ENCODE results near the gene GRHL3.

GRHL3 gene

DNA sequence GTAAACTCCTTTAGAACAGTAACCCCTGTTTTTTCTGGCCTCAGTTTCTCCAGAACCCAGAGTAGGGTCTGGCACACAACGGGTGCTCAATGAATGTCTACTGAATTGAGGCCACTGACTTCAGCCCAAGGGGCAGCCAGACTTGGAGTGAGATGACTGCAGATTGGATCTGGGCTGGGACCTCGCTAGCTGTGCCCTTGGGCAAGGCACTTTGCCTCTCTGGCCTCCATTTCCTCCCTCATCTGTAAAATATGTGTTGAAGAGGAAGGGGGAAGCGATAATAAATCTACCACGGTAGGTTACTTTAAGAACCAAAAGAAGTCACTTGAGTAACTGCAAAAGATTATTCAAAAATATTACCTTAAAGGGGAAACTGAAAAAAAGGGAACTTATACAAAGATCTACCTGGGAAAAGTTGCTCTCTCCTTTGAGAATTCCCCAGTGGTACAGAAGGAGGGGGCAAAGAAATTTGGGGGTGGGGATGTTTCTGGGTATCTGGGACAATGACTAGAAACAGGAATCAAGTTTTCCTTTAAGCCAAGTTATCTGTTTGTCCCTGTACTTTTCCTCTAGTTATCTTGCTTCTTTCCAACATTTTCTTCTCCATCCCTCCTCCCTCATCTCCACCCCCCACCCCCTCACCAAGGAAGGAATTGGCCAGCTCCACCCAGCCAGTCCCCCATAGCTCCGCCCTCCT is 394 bp upstream of the GRHL3 start:
- DNase-seq (ENCODE audit: low spot score), result no peak

DNA sequence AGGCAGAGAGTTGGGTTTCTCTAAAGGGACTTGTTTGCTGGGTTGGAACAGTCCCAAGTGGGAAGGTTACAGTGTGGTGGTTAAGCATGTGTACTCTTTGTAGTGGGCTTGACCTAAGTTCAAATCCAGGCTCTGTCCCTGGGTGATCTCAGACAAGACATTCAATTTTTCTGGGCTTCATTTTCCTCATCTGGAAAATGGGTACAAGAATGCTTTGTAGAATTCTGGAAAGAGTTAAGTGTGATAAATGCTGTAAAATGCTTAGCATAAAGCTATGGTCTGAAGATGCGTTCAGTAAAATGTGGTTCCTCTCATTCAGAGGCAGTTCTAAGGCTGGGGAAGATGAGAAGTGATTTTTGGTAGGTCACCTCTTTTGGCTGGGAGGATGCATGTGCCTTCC is 805 bp downstream of the GRHL3 start:
- DNase-seq (ENCODE audit: low spot score), result no peak

DNA sequence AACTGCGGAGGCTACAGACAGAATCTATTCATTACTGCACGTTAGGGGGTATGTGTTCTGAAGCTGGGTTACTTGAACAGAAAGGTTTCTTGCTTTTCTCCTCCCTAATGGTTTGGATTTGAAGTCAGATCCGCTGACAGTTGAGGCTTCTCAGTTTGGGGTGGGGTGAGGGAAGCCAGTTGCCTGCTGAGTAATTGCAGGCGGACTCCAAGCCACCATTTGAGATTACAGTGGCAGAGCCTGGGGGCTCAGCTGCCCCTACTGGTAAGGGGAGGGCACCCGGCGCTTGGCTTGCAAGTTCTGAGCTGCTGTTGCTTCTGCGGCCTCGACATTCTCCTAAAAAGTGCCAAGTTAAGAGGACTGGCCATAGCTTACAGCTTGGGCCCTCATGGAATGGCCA is 2.0 kb downstream of the GRHL3 start:
- DNase-seq (ENCODE audit: low spot score), result no peak

DNA sequence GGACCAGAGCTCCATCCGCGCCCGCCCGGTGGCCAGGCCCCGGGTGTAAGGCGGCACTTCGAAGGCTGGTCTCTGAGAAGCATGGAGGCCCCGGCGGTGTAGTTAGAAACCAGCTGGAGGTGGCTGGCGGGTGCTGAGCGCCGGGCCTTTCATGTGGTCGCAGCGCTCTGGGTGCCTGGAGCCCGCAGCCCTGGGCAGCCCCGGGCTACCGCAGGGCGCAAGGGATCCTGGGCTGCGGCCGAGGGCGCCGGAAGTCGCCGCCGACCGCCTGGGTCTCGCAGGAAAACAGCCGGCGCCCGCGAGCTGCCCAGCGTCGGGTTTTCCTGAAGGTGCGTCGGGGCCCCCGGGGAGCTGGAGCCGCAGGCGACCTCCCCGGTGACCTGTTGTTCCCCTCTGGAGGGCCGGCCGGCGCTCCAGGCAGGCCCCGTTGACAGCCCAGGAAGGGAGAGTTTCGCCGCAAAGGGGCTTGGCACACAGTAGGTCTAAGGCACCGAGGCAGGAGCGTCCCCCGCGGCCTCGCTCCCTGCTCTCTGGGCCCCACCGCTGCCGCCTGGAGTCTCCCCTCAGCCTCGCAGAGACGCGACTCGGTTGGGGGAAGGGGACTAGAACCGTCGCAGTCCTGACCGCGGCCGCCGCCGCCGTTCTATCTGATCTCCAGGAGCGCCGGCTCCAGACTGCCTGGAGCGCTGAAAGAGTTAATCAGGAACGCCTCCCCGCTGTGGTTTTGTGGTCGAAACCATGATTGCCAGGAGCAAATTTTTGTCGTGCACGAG is 2.7 kb downstream of the GRHL3 start:
- peak; percentile 82 for DNase-seq (ENCODE audit: low spot score)

DNA sequence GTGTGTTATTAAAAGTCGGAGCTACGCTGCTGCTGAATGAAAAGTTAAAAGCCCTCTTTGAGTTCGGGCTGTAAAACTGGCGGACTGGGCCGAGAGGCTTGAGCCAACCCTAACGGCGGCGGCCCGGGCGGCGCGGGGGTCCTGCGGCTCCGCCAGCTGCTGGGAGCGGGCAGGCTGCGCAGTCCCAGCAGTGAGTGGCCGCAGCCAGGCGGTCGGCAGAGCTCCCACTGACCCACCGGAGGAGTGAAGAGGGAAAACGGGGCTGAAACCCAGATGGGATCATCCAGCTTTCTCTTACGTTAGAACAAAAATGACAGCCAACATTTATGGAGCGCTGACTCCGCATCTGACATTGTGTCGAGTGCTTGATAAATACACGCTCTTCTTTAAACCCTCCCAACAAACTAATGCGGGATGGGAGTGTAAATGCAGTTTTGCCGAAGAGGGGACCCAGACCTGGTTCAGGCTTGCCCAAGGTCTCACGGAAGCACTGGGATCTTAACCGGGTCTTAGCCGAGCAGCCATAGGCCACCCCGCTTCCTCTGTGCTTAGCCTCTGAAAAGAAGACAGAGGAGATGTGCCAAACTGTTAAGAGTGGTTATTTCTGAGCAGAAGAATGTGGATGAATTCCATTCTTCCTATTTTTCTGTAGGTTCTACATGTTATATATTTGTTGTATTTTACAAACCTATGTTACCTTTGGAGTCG is 3.5 kb downstream of the GRHL3 start:
- peak; percentile 29 for DNase-seq (ENCODE audit: low spot score)

DNA sequence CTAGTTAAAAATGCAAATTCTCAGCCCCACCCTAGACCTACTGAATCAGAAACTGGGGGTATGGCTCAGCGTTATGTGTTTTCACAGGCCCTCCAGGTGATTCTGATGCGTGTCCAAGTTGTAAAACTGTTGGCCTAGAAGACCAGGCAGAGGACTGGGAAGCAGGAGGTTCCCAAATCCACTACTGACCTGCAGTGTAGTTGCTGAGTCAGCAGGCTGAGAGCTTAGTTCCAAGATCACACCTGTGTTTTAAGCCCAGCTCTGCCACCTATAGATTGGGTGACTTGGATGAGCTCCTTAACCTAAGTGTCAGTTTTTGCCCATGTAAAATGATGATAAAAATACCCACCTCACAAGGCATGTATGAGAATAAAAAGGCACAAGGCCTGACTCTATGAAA is 4.1 kb downstream of the GRHL3 start:
- no peak for DNase-seq (ENCODE audit: low spot score)

DNA sequence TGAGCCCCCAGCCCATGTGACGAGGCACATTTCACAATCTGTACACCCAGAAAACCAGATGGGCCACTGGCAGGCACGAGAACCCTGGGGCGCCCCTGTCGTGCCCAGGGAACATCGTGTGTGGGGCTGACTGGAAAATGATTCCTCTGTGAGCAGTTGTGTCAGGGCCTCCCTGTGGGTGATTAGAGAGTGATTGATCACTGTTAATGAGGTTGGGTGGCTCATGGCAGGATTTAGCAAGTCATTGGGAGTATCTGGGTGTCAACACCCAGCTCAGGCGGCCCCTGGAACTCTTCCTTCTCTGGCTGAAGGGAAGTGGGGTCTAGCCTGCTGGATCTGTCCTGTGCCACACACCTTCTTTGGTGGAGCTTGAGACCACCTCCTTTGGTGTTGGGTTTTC is 5.7 kb downstream of the GRHL3 start:
- DNase-seq (ENCODE audit: low spot score), result no peak

DNA sequence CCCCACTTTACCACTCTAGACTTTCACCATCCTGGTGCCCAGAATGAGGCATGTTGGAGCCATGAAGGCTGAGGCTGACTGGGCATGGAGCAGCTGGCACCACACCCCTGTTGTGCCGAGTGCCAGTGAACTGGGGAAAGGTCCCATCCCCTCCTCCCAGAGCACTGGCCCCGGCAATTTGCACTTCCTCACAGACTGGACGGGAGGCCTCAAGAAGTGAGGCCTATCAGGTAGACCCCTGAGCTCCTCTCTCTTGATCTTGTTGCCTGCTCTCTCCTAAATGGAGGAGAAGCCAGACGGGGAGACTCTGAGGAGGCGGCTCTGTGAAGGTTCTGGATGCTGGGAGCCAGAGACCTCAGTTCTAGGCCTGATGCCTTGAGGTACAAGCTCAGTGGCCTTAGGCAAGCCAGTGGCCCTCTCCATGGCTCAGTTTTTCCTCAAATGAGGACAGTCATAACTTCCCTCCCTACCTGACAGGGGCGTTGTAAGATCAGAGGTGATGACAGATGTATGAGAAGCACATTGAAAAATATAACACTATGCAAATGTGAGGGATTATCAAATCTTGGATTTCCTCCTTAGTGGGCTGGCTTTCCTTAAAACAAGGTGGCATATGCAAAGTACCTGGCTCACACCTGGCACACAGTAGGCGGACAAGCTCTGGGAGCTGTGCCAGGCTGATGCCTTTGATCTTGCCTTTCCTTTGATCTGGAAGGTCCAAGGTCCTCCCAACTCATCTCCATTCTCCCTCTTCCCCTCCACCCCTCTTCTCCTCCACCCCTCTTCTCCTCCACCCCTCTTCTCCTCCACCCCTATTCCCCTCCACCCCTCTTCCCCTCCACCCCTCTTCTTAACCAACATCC is 6.7 kb downstream of the GRHL3 start:
- no peak for DNase-seq (ENCODE audit: low spot score)

DNA sequence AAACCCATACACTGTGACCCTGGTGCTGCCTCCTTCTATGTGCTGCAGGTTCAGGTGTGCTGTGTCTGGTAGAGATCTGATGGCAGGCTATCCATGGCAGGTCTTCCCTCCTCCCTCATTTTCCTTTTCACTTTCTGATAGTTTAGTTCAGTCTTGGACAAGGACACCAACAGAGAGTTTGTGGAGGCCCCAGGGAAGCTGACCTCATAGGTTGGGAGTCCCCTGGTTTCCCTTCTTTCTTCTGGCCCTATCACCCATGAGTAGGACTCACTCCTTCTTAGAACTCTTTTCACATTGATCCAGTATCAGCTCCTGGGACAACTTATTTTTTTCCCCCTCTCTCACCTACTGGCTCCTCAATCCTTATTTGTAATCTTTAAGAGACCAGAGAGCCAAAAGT is 8.3 kb downstream of the GRHL3 start:
- DNase-seq (ENCODE audit: low spot score), result no peak

DNA sequence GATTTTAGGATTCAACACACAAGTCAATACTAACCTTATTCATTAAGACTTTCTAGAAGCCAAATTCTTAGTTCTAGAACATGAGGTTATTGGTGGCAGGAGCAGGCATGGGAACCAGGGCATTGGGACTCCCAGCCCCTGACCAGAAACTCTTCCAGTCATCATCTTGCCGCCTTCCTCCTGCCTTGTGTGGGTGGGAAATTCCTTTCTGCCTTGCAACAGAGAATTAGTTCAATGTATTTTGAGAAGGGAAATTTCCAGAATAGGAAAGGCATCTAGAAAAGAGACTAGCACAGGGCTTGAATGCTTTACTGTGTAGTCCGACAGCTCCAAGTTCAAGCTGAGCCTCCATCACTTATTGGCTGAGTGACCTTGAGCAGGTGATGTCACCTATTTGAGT is 8.7 kb downstream of the GRHL3 start:
- DNase-seq (ENCODE audit: low spot score), result peak; percentile 27

DNA sequence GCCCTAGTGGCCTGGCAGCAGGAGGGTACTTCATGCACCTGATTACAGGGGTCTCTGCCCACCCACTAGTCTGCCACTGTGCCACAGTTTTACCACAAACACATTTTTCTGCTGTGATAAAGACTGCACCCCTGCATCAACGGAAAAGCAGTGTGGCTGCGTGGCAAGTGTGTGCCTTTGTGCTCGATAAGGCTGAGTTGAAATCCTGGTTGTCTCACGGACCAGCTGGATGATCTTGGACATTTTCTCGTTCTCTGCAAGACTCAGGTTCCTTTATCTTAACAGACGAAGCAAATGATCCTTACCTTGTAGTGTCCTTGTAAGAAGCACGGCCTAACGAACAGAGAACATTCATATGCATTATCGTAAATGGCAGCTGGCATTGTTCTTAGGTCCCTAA is 10.2 kb downstream of the GRHL3 start:
- no peak for DNase-seq (ENCODE audit: low spot score)

DNA sequence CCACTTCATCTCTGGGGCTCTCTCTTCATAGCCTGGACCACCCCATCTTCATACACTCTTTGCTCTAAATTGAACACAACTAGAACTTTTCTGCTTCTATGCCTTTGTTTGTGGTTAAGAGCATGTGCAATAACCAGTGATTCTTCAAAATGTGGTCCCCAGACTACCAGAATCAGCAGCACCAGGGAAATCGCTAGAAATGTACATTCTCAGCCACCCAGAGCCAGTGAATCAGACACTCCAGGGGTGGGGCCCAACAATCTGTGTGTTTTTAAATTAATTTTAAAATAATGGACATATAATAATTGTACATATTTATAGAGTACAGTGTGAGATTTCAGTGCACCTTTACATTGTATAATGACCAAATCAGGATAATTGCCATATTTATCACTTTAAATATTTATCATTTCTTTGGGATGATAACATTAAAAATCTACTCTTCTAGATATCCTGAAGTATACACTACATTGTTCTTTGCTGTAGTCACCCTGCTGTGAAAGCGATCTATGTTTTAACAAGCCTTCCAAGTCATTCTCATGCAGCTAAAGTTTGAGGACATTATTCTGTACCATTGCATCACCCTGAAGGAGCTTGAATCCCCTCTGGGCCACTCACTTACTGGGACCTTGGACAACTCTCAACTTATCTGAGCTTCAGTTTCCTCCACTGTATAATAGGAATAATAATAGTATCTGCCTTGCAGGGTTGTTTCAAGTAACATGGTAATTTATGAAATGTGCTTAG is 10.8 kb downstream of the GRHL3 start:
- no peak for DNase-seq (ENCODE audit: low spot score)

DNA sequence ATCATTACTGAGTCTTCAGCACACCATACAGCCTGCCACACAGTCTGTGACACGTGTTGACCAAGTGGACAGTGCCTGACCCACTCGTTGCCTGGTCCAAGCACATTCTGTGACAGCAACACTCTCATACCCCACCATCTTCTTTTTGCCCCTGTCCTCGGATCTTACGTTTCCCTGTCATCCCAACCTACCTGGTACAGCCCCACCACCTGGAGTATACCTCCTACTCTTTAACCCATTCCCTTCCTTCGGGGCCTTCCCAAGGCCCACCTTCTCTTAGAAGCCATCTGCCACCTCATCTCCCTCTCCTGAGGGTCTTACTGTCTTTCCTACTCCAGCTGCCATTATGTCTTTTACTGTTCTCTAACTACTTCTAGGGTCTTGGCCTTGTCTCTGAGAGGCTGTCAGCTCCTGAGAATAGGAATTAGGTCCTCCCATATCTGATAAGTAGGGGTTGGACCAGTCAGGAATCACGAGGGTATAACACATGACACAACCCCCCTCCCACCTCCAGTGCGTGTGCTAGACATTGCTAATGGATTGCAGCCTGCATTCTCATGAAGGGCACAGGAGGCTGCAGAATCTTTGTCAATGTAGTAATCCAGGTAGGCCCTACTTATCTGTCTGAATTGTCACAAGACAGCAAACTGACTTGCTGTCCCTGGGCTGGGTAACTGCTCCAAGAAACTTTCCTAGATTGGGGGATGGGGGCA is 13.0 kb downstream of the GRHL3 start:
- no peak for DNase-seq (ENCODE audit: low spot score)

DNA sequence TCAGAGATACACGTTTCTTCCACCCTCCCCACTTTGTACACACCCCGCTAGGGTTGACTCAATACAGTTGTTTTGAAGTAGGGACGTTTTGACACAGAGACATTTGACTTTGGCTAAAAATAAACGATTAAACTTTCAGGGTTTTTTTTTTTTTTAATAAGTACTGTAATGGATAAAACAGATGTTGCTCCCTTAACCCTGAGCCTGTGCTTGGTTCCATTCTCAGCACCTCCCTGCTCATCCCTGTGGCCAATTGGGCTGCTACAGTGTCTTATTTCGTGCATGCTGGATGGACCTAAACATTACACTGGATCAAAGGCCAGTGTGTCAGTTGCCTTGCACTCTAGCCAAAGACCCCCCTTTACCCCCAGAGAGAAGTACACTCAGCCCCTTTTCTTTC is 16.9 kb downstream of the GRHL3 start:
- no peak for DNase-seq (ENCODE audit: low spot score)

DNA sequence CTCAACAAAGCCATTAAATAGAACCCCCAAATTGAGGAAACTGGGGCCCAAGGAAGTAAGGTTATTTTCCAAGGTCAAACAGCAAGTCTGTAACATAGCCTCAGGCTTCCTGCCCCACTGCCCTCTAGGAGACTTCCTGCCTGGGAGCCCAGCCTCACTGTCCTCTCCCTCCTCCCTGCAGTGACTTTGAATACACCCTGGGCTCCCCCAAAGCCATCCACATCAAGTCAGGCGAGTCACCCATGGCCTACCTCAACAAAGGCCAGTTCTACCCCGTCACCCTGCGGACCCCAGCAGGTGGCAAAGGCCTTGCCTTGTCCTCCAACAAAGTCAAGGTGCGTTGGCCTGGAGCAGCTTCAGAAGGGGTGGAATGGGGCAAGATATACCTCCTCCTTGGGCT is 18.3 kb downstream of the GRHL3 start:
- DNase-seq (ENCODE audit: low spot score), result no peak

DNA sequence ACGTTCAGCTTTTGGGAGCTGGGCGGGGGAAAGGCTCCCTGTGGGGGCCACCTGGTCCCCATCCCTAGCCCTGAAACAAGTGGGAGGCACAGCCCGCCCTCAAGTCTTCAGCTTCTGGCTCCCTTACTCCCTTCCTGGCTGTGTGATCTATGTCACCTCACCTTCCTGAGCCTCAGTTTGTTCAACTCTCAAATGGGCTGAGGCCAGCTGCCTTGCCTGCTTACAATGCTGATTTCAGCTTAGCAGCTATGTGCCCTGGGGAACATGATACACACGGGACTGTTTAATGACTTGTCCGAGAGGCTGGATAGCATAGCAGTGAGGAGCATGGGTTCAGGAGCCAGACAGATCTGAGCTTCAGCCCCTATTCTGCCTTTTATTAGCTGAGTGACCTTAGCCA is 19.3 kb downstream of the GRHL3 start:
- DNase-seq (ENCODE audit: low spot score), result no peak

DNA sequence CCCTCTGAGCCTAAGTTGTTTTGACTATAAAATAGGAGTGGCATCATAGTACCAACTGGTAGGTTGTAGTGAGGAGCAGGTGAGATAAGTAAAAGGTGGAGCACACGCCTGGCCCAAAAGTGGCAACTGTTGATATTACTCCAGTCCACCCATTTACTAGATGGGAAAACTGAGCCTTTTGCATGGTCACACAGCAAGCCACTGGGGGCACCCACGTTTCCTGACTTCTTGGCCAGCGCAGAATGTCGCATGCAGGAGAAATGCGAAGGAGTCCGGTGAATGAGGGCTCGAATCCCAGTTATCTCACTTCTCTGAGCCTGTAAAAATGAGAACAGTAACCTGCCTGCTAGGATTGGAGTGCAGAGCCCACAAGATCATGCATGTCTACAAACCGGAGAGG is 20.8 kb downstream of the GRHL3 start:
- DNase-seq (ENCODE audit: low spot score), result no peak

DNA sequence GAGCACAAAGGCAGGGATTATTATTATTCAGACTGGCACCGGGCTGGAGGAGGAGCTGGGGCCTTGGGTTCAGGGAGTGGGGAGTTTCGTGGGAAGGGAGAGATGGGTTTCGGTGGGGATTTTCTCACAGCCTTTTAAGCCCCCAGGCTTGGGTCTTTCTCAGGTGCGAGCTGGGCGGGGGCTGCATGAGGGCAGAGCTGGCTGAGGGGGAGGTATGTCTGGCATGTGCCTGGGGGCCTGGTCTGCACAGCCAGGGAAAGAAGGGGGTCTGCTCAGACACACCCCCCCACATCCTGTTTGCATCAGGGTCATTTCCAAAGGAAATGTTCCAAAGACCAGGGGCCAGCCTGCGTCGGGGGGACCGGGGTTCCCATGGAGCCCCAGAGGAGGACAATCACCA is 21.6 kb downstream of the GRHL3 start:
- DNase-seq (ENCODE audit: low spot score), result no peak

DNA sequence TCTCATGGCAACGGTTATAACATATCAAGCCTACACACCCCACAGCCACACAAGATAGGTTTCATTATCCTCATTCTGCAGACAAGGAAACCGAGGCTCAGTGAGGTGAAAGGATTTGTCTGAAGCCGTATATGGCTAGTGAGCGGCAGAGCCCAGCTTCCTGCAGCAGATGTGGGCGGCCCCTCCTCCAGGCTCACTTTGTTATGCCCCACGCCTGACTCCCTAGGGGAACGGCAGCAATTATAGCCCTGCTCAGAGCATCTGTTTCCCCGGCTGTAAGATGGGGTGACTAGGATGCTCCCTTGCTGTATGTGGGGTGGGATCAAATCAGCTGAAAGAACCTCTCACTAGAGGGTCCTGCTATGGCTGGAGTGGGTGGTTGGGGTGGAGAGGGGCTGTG is 22.1 kb downstream of the GRHL3 start:
- no peak for DNase-seq (ENCODE audit: low spot score)

DNA sequence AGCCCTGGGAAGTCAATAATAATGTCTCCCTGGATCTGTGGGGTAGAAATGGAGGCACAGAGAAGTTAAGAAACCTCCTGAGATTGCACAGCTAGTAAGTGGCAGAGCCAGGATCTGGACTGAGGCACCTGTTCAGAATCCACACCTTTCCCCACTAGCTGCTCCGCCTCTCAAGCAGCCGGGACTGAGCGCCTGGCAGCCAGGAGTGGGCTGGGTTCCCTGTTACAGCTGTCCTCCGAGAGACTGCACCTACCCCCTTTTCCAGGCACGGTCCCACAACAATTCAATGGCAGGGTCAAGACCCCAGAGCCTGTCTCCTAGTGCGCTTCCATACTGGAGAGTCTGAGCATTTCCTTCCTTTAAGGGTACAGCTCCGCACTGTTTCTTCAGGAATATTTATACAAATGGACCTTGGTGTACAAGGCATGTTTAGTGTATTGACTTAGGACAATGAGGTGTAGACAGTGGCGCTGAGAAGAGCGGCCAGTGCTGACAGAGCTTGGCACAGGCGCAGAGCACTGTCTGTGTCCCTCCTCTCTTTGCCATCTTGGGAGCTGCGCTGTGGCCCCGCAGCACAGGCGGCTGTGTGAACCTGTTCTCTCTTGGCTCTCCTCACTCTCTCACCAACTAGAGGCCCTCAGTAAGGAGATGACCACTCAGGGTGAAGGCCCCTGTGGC is 24.4 kb downstream of the GRHL3 start:
- DNase-seq (ENCODE audit: low spot score), result no peak
